K562 (cell line): Measurements from ENCODE around the gene DEDD. TPM values are rescaled to one million over a fixed set of nuclear protein-coding genes. Genes with fewer than 3 reads are reported as not detected.

Source experiments
- ARID2 ChIP-seq: fragments of 450-650 bp; IDR thresholded peaks from 2 replicates; pipeline ENCODE4 v1.6.1; 2017; ENCODE audit warnings: antibody characterized with exemption, mild to moderate bottlenecking
- CGGBP1 ChIP-seq: fragments of 250-450 bp; sonication (Bioruptor Pico); IDR thresholded peaks from 2 replicates; pipeline ENCODE4 v1.9.0; 2021; ENCODE audit warnings: mild to moderate bottlenecking
- CHD2 ChIP-seq: IDR thresholded peaks from 2 replicates; pipeline ENCODE4 v1.6.1; 2011; ENCODE audit warnings: low read depth, low read length
- GTF2A2 ChIP-seq: IDR thresholded peaks from 2 replicates; pipeline ENCODE4 v1.6.1; 2016; ENCODE audit warnings: mild to moderate bottlenecking, missing genetic modification characterization, missing compliant biosample characterization
- HCFC1 ChIP-seq: IDR thresholded peaks from 2 replicates; pipeline ENCODE4 v1.6.1; 2012; ENCODE audit warnings: low read depth, low read length, improper control_type of control experiment
- HOXB6 ChIP-seq: fragments of 250-450 bp; sonication (Bioruptor Pico); IDR thresholded peaks from 2 replicates; pipeline ENCODE4 v1.5.1; 2022; ENCODE audit warnings: mild to moderate bottlenecking, borderline replicate concordance
- ILK ChIP-seq: fragments of 450-650 bp; IDR thresholded peaks from 2 replicates; pipeline ENCODE4 v1.6.1; 2016; ENCODE audit warnings: missing genetic modification characterization, low read depth, mild to moderate bottlenecking, missing compliant biosample characterization, moderate library complexity, borderline replicate concordance
- KLF10 ChIP-seq: fragments of 250-450 bp; sonication (Bioruptor Pico); IDR thresholded peaks from 2 replicates; pipeline ENCODE4 v1.6.1; 2021; ENCODE audit warnings: matching md5 sums
- NEUROD1 ChIP-seq: fragments of 150-350 bp; IDR thresholded peaks from 2 replicates; pipeline ENCODE4 v1.6.1; 2014; ENCODE audit warnings: borderline replicate concordance, low read length, low read depth; ENCODE audit not compliant: partially characterized antibody
- NR3C1 ChIP-seq: sonication (generic); formaldehyde crosslinking; IDR thresholded peaks from 2 replicates; pipeline ENCODE4 v1.8.1; 2022; ENCODE audit warnings: missing genetic modification reagents
- PBX2 ChIP-seq, 2 experiments: IDR thresholded peaks in 1 of 2; conservative IDR thresholded peaks in 1 of 2; 2 replicates each; pipeline ENCODE4 v1.6.1; 2016; ENCODE audit warnings: low read depth in 2 of 2, mild to moderate bottlenecking in 1 of 2, missing compliant biosample characterization in 1 of 2, missing genetic modification characterization in 1 of 2, moderate library complexity in 1 of 2
- POLR3G ChIP-seq: IDR thresholded peaks from 2 replicates; pipeline ENCODE4 v1.6.1; 2011; ENCODE audit not compliant: insufficient read length, insufficient replicate concordance; ENCODE audit errors: extremely low read depth
- RFX7 ChIP-seq: fragments of 250-450 bp; sonication (Bioruptor Pico); IDR thresholded peaks from 2 replicates; pipeline ENCODE4 v1.5.1; 2021; ENCODE audit warnings: mild to moderate bottlenecking
- SFPQ ChIP-seq: fragments of 200-400 bp; formaldehyde crosslinking; IDR thresholded peaks from 2 replicates; pipeline ENCODE4 v1.6.1; 2017; ENCODE audit warnings: mild to moderate bottlenecking, low read depth, low read length, moderate library complexity
- SIRT6 ChIP-seq: IDR thresholded peaks from one replicate; pipeline ENCODE4 v1.6.1; 2012; ENCODE audit warnings: low read depth, mild to moderate bottlenecking, control low read depth, inconsistent platforms, low read length, moderate library complexity
- SMARCA4 ChIP-seq: fragments of 450-650 bp; IDR thresholded peaks from 2 replicates; pipeline ENCODE4 v1.6.1; 2016
- VEZF1 ChIP-seq: fragments of 200-800 bp; sonication (Bioruptor generic); IDR thresholded peaks from 2 replicates; pipeline ENCODE4 v1.6.1; 2017; ENCODE audit warnings: missing genetic modification characterization, missing compliant biosample characterization
- ZNF143 ChIP-seq: sonication (generic); formaldehyde crosslinking; IDR thresholded peaks from 2 replicates; pipeline ENCODE4 v1.9.0; 2022; ENCODE audit warnings: mild to moderate bottlenecking, missing genetic modification reagents
- ZNF311 ChIP-seq: fragments of 250-450 bp; sonication (Bioruptor Pico); IDR thresholded peaks from 2 replicates; pipeline ENCODE4 v1.4.0; 2020; ENCODE audit warnings: mild to moderate bottlenecking, moderate library complexity
- polyA plus RNA-seq, 8 experiments: library from polyadenylated mRNA; depleted of rRNA in 4 of 8; stranded (reverse) in 5 of 8; unstranded in 3 of 8; fragments of >200 nt; fragmentation: Nextera tagmentation in 2 of 8; fragmentation: Illumina TruSeq in 1 of 8; extraction: Ambion mirVana in 2 of 8; extraction: Trizol in 1 of 8; gene quantifications; 2 replicates each; pipeline versions ENCODE4 v1.2.1 to v1.2.3, GENCODE V29; 2011 to 2014; ENCODE audit warnings: inconsistent platforms in 1 of 8, missing spikeins in 1 of 8
- total RNA-seq, 7 experiments: library from RNA; depleted of rRNA in 6 of 7; stranded (reverse); fragments of >200 nt in 6 of 7; fragmentation: Illumina TruSeq in 2 of 7; extraction: Trizol in 2 of 7; gene quantifications; 2 replicates each; pipeline versions ENCODE4 v1.2.1 to v1.2.3, GENCODE V29; 2011 to 2021; ENCODE audit warnings: low replicate concordance in 1 of 7
- TF ChIP-seq, protein P1 (sequence below): sonication (generic); formaldehyde crosslinking; IDR thresholded peaks from 2 replicates; pipeline ENCODE4 v1.8.0; 2022; ENCODE audit warnings: mild to moderate bottlenecking, missing genetic modification reagents

Gene DEDD
- total and polyA plus RNA-seq, 9 of the 15 experiments (the other 6 are each of a cell fraction or from before 2014, with no cell fraction given) = 11.6 to 41.0 (median 16.8) TPM

DNA sequence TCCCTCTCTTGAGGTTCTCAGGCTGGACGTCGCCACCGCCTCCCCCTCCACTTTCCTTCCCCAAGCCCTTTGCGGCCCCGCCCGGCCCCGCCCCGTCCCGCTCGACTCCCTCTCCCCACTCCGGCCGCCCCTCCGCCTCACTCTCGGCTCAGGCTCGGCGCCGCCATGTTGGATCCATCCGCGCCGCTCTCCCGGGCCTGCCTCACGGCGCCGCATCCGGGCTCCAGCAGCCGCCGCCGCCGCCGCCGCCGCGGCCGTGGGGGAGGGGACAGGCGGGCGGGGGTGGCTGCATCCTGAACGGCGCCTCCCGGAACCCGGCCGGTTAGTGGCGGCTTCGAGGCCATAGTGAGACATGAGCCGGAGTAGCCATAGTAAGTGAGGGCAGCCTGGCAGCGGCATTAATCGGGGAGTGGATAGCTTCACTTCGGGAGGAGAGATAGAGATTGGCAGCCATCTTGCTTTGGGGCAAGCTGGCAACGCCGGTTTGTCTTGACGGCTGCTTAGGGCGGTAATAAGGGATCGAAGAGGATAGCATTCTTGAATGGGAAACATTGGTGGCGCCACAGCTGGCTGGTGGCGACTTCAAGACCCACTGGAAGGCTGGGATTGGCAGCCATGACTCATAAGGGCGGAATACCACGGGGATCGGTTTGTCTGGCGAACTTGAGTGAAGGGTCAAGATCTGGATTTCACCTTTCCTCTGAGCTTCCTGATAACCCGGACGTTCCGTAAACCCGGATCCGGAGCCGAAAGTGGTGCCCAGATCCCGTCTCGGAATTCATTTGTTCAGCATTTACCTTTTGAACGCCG lies at the start of gene DEDD (continued):
- TF ChIP-seq VEZF1 (CRISPR knock-in tag) = peak; percentile 96
- TF ChIP-seq POLR3G = no peak
- TF ChIP-seq HOXB6 (CRISPR knock-in tag) = no peak
- TF ChIP-seq ZNF311 (CRISPR knock-in tag) = no peak
- TF ChIP-seq ZNF143 (CRISPR knock-in tag) = no peak
- TF ChIP-seq, protein P1, sequence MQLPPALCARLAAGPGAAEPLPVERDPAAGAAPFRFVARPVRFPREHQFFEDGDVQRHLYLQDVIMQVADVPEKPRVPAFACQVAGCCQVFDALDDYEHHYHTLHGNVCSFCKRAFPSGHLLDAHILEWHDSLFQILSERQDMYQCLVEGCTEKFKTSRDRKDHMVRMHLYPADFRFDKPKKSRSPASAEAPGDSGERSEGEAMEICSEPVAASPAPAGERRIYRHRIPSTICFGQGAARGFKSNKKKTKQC (CRISPR knock-in tag) = peak; percentile 51; the same call in 1 of the 2 replicates
- peak; percentile 96 for TF ChIP-seq HCFC1
- TF ChIP-seq SIRT6 = no peak
- no peak for TF ChIP-seq RFX7 (CRISPR knock-in tag)
- no peak for TF ChIP-seq KLF10
- TF ChIP-seq SFPQ = no peak
- peak; percentile 29; the same call in 1 of the 2 replicates for TF ChIP-seq PBX2 (CRISPR knock-in tag; IDR thresholded peaks at IDR 0.05; ENCODE audit: low read depth)
- no peak for TF ChIP-seq PBX2 (tag; conservative IDR thresholded peaks at IDR 0.05; ENCODE audit: low read depth)
- no peak for TF ChIP-seq GTF2A2 (tag)
- TF ChIP-seq CGGBP1 = peak; percentile 94; the same call in 1 of the 2 replicates
- TF ChIP-seq SMARCA4 = peak; percentile 49; the same call in 1 of the 2 replicates
- TF ChIP-seq CHD2 = peak; percentile 51
- no peak for TF ChIP-seq NR3C1 (CRISPR knock-in tag)
- TF ChIP-seq NEUROD1 = peak; percentile 47
- TF ChIP-seq ILK (tag) = no peak
- TF ChIP-seq ARID2 = no peak
